ENCODE data around the gene OSBP. TPM values are rescaled to one million over a fixed set of nuclear protein-coding genes. Genes with fewer than 3 reads are reported as not detected.
"Not testable (repeated sequence)": the region's sequence is repeated elsewhere in the genome, so short reads cannot be mapped to it uniquely, and the experiment has no call there.

Gene OSBP
- polyA plus RNA-seq, 2 donors, result 7.5 to 13.6 TPM

- H3K27me3 ChIP-seq (ENCODE audit: control insufficient read depth in 1 of 2, insufficient read depth in 2 of 2, low read length in 2 of 2), result no peaks in the 10 kb centered on the region
- H3K4me1 ChIP-seq (ENCODE audit: control insufficient read depth in 2 of 2, insufficient read depth in 2 of 2, low read length in 1 of 2), result no peaks in the 10 kb centered on the region
- 86 to 90% methylated on average over 2 of the region's 2 CpGs for WGBS, 2 donors
These were observed 14.9 kb upstream of the OSBP start for GRCh38 chr11:59630493-59630892.

GRCh38 chr11:59629996-59630395, 14.4 kb upstream of the OSBP start:
- Histone ChIP-seq H3K36me3 (ENCODE audit: control insufficient read depth in 2 of 2, insufficient read depth in 2 of 2, low read length in 1 of 2) (no peaks in the 10 kb centered on the region), H3K4me3 (ENCODE audit: low read depth in 1 of 2, low read length in 2 of 2) (no peak overlapping the region), H3K9me3 (ENCODE audit: control insufficient read depth in 2 of 2, insufficient read depth in 1 of 2, low read depth in 1 of 2, low read length in 1 of 2) (no peaks in the 10 kb centered on the region), H3K27me3 (ENCODE audit: control insufficient read depth in 1 of 2, insufficient read depth in 2 of 2, low read length in 2 of 2) (no peaks in the 10 kb centered on the region), H3K27ac (ENCODE audit: low read depth in 2 of 2, low read length in 1 of 2) (no peak overlapping the region), H3K4me1 (ENCODE audit: control insufficient read depth in 2 of 2, insufficient read depth in 2 of 2, low read length in 1 of 2) (no peaks in the 10 kb centered on the region)

More at GRCh38 chr11:59630493-59630892, 14.9 kb upstream of the OSBP start:
- no peaks in the 10 kb centered on the region for H3K9me3 ChIP-seq (ENCODE audit: control insufficient read depth in 2 of 2, insufficient read depth in 1 of 2, low read depth in 1 of 2, low read length in 1 of 2)
- H3K36me3 ChIP-seq (ENCODE audit: control insufficient read depth in 2 of 2, insufficient read depth in 2 of 2, low read length in 1 of 2), result no peaks in the 10 kb centered on the region
- no peak overlapping the region for H3K27ac ChIP-seq (ENCODE audit: low read depth in 2 of 2, low read length in 1 of 2)
- H3K4me3 ChIP-seq (ENCODE audit: low read depth in 1 of 2, low read length in 2 of 2), result no peak overlapping the region

- not testable (repeated sequence) for H3K9me3 ChIP-seq (ENCODE audit: control insufficient read depth in 2 of 2, insufficient read depth in 1 of 2, low read depth in 1 of 2, low read length in 1 of 2); H3K27ac ChIP-seq (ENCODE audit: low read depth in 2 of 2, low read length in 1 of 2); H3K4me1 ChIP-seq (ENCODE audit: control insufficient read depth in 2 of 2, insufficient read depth in 2 of 2, low read length in 1 of 2); H3K27me3 ChIP-seq (ENCODE audit: control insufficient read depth in 1 of 2, insufficient read depth in 2 of 2, low read length in 2 of 2); H3K4me3 ChIP-seq (ENCODE audit: low read depth in 1 of 2, low read length in 2 of 2); H3K36me3 ChIP-seq (ENCODE audit: control insufficient read depth in 2 of 2, insufficient read depth in 2 of 2, low read length in 1 of 2)
- 89 to 91% methylated on average over 4 of the region's 4 CpGs for WGBS, 2 donors
These were observed 11.4 kb upstream of the OSBP start for GRCh38 chr11:59626969-59627368.

- 81 to 91% methylated on average over 3 of the region's 3 CpGs for WGBS, 2 donors
- no peaks in the 10 kb centered on the region for H3K4me1 ChIP-seq (ENCODE audit: control insufficient read depth in 2 of 2, insufficient read depth in 2 of 2, low read length in 1 of 2)
These were observed 10.1 kb upstream of the OSBP start for GRCh38 chr11:59625703-59626102.

GRCh38 chr11:59617876-59618275, 2.3 kb upstream of the OSBP start:
- Histone ChIP-seq H3K4me3 (ENCODE audit: low read depth in 1 of 2, low read length in 2 of 2) (no peak overlapping the region), H3K36me3 (ENCODE audit: control insufficient read depth in 2 of 2, insufficient read depth in 2 of 2, low read length in 1 of 2) (no peaks in the 10 kb centered on the region), H3K9me3 (ENCODE audit: control insufficient read depth in 2 of 2, insufficient read depth in 1 of 2, low read depth in 1 of 2, low read length in 1 of 2) (no peaks in the 10 kb centered on the region), H3K27me3 (ENCODE audit: control insufficient read depth in 1 of 2, insufficient read depth in 2 of 2, low read length in 2 of 2) (no peaks in the 10 kb centered on the region), H3K4me1 (ENCODE audit: control insufficient read depth in 2 of 2, insufficient read depth in 2 of 2, low read length in 1 of 2) (peaks cover 0 to 4% of the 10 kb centered on the region in 2 donors), H3K27ac (ENCODE audit: low read depth in 2 of 2, low read length in 1 of 2) (no peak overlapping the region)
- 70 to 74% methylated on average over 1 of the region's 1 CpG for WGBS, 2 donors

More at GRCh38 chr11:59625703-59626102, 10.1 kb upstream of the OSBP start:
- Histone ChIP-seq H3K4me3 (ENCODE audit: low read depth in 1 of 2, low read length in 2 of 2) (no peak overlapping the region), H3K27me3 (ENCODE audit: control insufficient read depth in 1 of 2, insufficient read depth in 2 of 2, low read length in 2 of 2) (no peaks in the 10 kb centered on the region), H3K9me3 (ENCODE audit: control insufficient read depth in 2 of 2, insufficient read depth in 1 of 2, low read depth in 1 of 2, low read length in 1 of 2) (no peaks in the 10 kb centered on the region), H3K36me3 (ENCODE audit: control insufficient read depth in 2 of 2, insufficient read depth in 2 of 2, low read length in 1 of 2) (no peaks in the 10 kb centered on the region), H3K27ac (ENCODE audit: low read depth in 2 of 2, low read length in 1 of 2) (no peak overlapping the region)

GRCh38 chr11:59616396-59616982, 915 bp upstream of the OSBP start:
- Histone ChIP-seq H3K4me1 (ENCODE audit: control insufficient read depth in 2 of 2, insufficient read depth in 2 of 2, low read length in 1 of 2) (peaks cover 0 to 7% of the 10 kb centered on the region in 2 donors), H3K9me3 (ENCODE audit: control insufficient read depth in 2 of 2, insufficient read depth in 1 of 2, low read depth in 1 of 2, low read length in 1 of 2) (no peaks in the 10 kb centered on the region), H3K27ac (ENCODE audit: low read depth in 2 of 2, low read length in 1 of 2) (peak overlapping the region; percentile 90 to 91), H3K27me3 (ENCODE audit: control insufficient read depth in 1 of 2, insufficient read depth in 2 of 2, low read length in 2 of 2) (no peaks in the 10 kb centered on the region), H3K4me3 (ENCODE audit: low read depth in 1 of 2, low read length in 2 of 2) (peak overlapping the region; percentile 46 to 51), H3K36me3 (ENCODE audit: control insufficient read depth in 2 of 2, insufficient read depth in 2 of 2, low read length in 1 of 2) (no peaks in the 10 kb centered on the region)
- 10 to 13% methylated on average over 18 of the region's 18 CpGs for WGBS, 2 donors

GRCh38 chr11:59615120-59615636, 396 bp downstream of the OSBP start:
- WGBS, 2 donors, result 0 to 1% methylated on average over 30 to 51 of the region's 51 CpGs
- H3K27ac ChIP-seq (ENCODE audit: low read depth in 2 of 2, low read length in 1 of 2), result peak overlapping the region; percentile 96 to 100
- H3K4me3 ChIP-seq (ENCODE audit: low read depth in 1 of 2, low read length in 2 of 2), result peak overlapping the region; percentile 82 to 99
- H3K9me3 ChIP-seq (ENCODE audit: control insufficient read depth in 2 of 2, insufficient read depth in 1 of 2, low read depth in 1 of 2, low read length in 1 of 2), result no peaks in the 10 kb centered on the region
- H3K4me1 ChIP-seq (ENCODE audit: control insufficient read depth in 2 of 2, insufficient read depth in 2 of 2, low read length in 1 of 2), result peaks cover 0 to 7% of the 10 kb centered on the region in 2 donors
- peaks cover 2% of the 10 kb centered on the region in 2 donors for H3K36me3 ChIP-seq (ENCODE audit: control insufficient read depth in 2 of 2, insufficient read depth in 2 of 2, low read length in 1 of 2)
- no peaks in the 10 kb centered on the region for H3K27me3 ChIP-seq (ENCODE audit: control insufficient read depth in 1 of 2, insufficient read depth in 2 of 2, low read length in 2 of 2)

- WGBS, 2 donors, result 8 to 9% methylated on average over 13 of the region's 13 CpGs
- H3K36me3 ChIP-seq (ENCODE audit: control insufficient read depth in 2 of 2, insufficient read depth in 2 of 2, low read length in 1 of 2), result peaks cover 3 to 5% of the 10 kb centered on the region in 2 donors
- peaks cover 0 to 7% of the 10 kb centered on the region in 2 donors for H3K4me1 ChIP-seq (ENCODE audit: control insufficient read depth in 2 of 2, insufficient read depth in 2 of 2, low read length in 1 of 2)
- H3K27ac ChIP-seq (ENCODE audit: low read depth in 2 of 2, low read length in 1 of 2), result peak overlapping the region; percentile 96 to 100
- H3K4me3 ChIP-seq (ENCODE audit: low read depth in 1 of 2, low read length in 2 of 2), result peak overlapping the region; percentile 82 to 99
- H3K27me3 ChIP-seq (ENCODE audit: control insufficient read depth in 1 of 2, insufficient read depth in 2 of 2, low read length in 2 of 2), result no peaks in the 10 kb centered on the region
- no peaks in the 10 kb centered on the region for H3K9me3 ChIP-seq (ENCODE audit: control insufficient read depth in 2 of 2, insufficient read depth in 1 of 2, low read depth in 1 of 2, low read length in 1 of 2)
These were observed 1.1 kb downstream of the OSBP start for GRCh38 chr11:59614277-59615119.

- Histone ChIP-seq H3K4me1 (ENCODE audit: control insufficient read depth in 2 of 2, insufficient read depth in 2 of 2, low read length in 1 of 2) (peaks cover 0 to 7% of the 10 kb centered on the region in 2 donors), H3K27ac (ENCODE audit: low read depth in 2 of 2, low read length in 1 of 2) (peak overlapping the region; percentile 20 to 53), H3K9me3 (ENCODE audit: control insufficient read depth in 2 of 2, insufficient read depth in 1 of 2, low read depth in 1 of 2, low read length in 1 of 2) (no peaks in the 10 kb centered on the region), H3K4me3 (ENCODE audit: low read depth in 1 of 2, low read length in 2 of 2) (no peak overlapping the region), H3K27me3 (ENCODE audit: control insufficient read depth in 1 of 2, insufficient read depth in 2 of 2, low read length in 2 of 2) (no peaks in the 10 kb centered on the region), H3K36me3 (ENCODE audit: control insufficient read depth in 2 of 2, insufficient read depth in 2 of 2, low read length in 1 of 2) (peaks cover 10 to 14% of the 10 kb centered on the region in 2 donors)
- 32 to 36% methylated on average over 6 of the region's 6 CpGs for WGBS, 2 donors
These were observed 3.7 kb downstream of the OSBP start for GRCh38 chr11:59611570-59612565.

All from esophagus (tissue), 2 donors.